Measurements from ENCODE around the gene FBLIM1. TPM values are rescaled to one million over a fixed set of nuclear protein-coding genes. Genes with fewer than 3 reads are reported as not detected.

Gene FBLIM1
- total RNA-seq, 2 experiments from 2014 or later = 0.50 TPM; not detected in 1

DNA sequence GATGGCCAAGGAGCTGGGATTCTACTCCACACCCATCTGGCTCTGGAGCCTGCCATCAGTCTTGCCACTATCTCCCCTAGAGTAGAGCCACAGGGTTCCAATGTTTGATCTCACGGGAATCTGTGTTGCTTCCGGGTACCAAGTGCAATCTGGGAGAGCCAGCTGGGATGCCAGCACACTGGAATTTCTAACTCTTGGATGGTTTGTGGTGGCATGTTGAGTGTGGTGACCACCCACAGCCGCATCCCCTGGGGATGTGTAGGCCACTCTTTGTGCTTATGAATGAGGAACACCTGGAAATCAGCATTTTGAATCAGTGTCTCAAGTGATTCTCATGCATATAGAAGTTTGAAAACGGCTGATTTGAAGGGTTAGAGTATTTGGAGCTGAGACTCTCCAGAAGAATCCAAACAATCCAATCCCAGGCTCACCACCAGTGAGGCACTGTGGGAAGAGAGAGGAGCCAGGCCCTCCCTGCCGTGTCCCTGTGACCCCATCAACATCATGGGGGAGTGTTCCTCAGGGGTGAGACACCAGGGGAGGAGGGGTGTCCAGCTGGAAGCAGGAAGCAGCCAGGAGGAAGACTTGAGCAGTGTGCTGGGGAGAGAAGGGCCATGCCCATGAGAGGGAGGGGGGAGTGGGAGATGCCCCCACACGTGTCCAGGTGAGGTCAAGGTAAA lies 13.4 kb downstream of the FBLIM1 start:
- Histone ChIP-seq H3K4me3 (ENCODE audit: low read length) (no peak overlapping the region), H3K27ac (ENCODE audit: low read depth in 1 of 2, low read length in 2 of 2) (no peak overlapping the region), H3K36me3 (ENCODE audit: insufficient read depth, low read length) (no peaks in the 10 kb centered on the region), H3K9me3 (ENCODE audit: control insufficient read depth in 1 of 2, insufficient read depth in 1 of 2, low read length in 2 of 2) (no peaks in the 10 kb centered on the region), H3K4me1 (ENCODE audit: insufficient read depth, low read length) (no peaks in the 10 kb centered on the region), H3K27me3 (ENCODE audit: control insufficient read depth in 1 of 2, insufficient read depth in 2 of 2, low read length in 2 of 2) (peaks cover 3 to 8% of the 10 kb centered on the region in 2 experiments)
- TF ChIP-seq, protein P1, sequence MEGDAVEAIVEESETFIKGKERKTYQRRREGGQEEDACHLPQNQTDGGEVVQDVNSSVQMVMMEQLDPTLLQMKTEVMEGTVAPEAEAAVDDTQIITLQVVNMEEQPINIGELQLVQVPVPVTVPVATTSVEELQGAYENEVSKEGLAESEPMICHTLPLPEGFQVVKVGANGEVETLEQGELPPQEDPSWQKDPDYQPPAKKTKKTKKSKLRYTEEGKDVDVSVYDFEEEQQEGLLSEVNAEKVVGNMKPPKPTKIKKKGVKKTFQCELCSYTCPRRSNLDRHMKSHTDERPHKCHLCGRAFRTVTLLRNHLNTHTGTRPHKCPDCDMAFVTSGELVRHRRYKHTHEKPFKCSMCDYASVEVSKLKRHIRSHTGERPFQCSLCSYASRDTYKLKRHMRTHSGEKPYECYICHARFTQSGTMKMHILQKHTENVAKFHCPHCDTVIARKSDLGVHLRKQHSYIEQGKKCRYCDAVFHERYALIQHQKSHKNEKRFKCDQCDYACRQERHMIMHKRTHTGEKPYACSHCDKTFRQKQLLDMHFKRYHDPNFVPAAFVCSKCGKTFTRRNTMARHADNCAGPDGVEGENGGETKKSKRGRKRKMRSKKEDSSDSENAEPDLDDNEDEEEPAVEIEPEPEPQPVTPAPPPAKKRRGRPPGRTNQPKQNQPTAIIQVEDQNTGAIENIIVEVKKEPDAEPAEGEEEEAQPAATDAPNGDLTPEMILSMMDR (IDR thresholded peaks at IDR 0.05) = no peak
- intact Hi-C loops (cut with DNase I, micrococcal nuclease) = no loop called here
- H3K9me3 Mint-ChIP-seq = no peaks in the 10 kb centered on the region
- no peak overlapping the region for H3K27ac Mint-ChIP-seq
- H3K36me3 Mint-ChIP-seq (ENCODE audit: low read depth) = no peaks in the 10 kb centered on the region
- H3K4me3 Mint-ChIP-seq = no peak overlapping the region
- no peak for ATAC-seq (ENCODE audit: poor library complexity)
- DNase-seq = no peak
- ChIA-PET POLR2A (interaction anchor here (0.7 kb wide), 1 partner anchor 207 kb away, joined by 3 read pairs; no protein-coding TSS in a partner anchor), CTCF (interaction anchor here (1.4 kb wide), 1 partner anchor 20 kb away, joined by 4 read pairs; no protein-coding TSS in a partner anchor)
- no peaks in the 10 kb centered on the region for H3K4me1 Mint-ChIP-seq (ENCODE audit: low read depth)
- peaks cover 4% of the 10 kb centered on the region for H3K27me3 Mint-ChIP-seq

DNA sequence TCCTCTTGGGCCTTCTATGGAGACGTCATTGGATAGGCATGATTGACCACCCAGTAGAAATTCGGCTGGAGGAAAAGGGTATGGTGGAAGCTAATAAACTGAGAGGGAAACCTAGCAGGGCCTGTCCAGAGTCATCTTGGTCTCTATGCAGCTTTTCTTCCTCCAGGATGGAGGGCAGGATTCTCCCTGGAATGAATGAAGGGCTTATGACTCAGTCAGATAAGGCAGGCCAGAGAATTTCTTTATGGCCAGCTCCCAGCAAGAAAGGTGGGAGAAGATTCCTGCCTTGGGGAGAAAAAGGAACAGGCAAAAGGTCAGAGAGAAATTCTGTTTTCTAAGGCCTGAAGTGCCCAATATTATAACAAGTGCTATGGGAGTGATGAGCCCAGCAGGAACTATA lies 17.1 kb downstream of the FBLIM1 start:
- DNase-seq = no peak
- no peak for ATAC-seq (ENCODE audit: poor library complexity)
- intact Hi-C loops (cut with DNase I, micrococcal nuclease) = no loop called here
- ChIA-PET POLR2A (no interaction called here), CTCF (interaction anchor here (1.1 kb wide), 1 partner anchor 16 kb away, joined by 4 read pairs; no protein-coding TSS in a partner anchor)
- Histone ChIP-seq H3K9me3 (ENCODE audit: control insufficient read depth in 1 of 2, insufficient read depth in 1 of 2, low read length in 2 of 2) (no peaks in the 10 kb centered on the region), H3K4me3 (ENCODE audit: low read length) (no peak overlapping the region), H3K4me1 (ENCODE audit: insufficient read depth, low read length) (no peaks in the 10 kb centered on the region), H3K27me3 (ENCODE audit: control insufficient read depth in 1 of 2, insufficient read depth in 2 of 2, low read length in 2 of 2) (peaks cover 0 to 8% of the 10 kb centered on the region in 2 experiments), H3K27ac (ENCODE audit: low read depth in 1 of 2, low read length in 2 of 2) (no peak overlapping the region), H3K36me3 (ENCODE audit: insufficient read depth, low read length) (no peaks in the 10 kb centered on the region)
- Mint-ChIP-seq H3K36me3 (ENCODE audit: low read depth) (no peaks in the 10 kb centered on the region), H3K4me3 (no peak overlapping the region), H3K27me3 (no peaks in the 10 kb centered on the region), H3K9me3 (no peaks in the 10 kb centered on the region), H3K27ac (no peak overlapping the region), H3K4me1 (ENCODE audit: low read depth) (no peaks in the 10 kb centered on the region)
- TF ChIP-seq, protein P1 (IDR thresholded peaks at IDR 0.05) = no peak

GRCh38 chr1:15777909-15778707 lies 19.5 kb downstream of the FBLIM1 start:
- no peaks in the 10 kb centered on the region for H3K36me3 Mint-ChIP-seq (ENCODE audit: low read depth)
- no peak overlapping the region for H3K4me3 ChIP-seq (ENCODE audit: low read length)
- H3K4me3 Mint-ChIP-seq = no peak overlapping the region
- CTCF ChIA-PET = no interaction called here
- DNase-seq = no peak
- H3K4me1 Mint-ChIP-seq (ENCODE audit: low read depth) = no peaks in the 10 kb centered on the region
- no peaks in the 10 kb centered on the region for H3K36me3 ChIP-seq (ENCODE audit: insufficient read depth, low read length)
- no peaks in the 10 kb centered on the region for H3K9me3 ChIP-seq (ENCODE audit: control insufficient read depth in 1 of 2, insufficient read depth in 1 of 2, low read length in 2 of 2)
- TF ChIP-seq, protein P1 (IDR thresholded peaks at IDR 0.05) = no peak
- H3K27me3 ChIP-seq (ENCODE audit: control insufficient read depth in 1 of 2, insufficient read depth in 2 of 2, low read length in 2 of 2) = no peaks in the 10 kb centered on the region
- H3K27ac Mint-ChIP-seq = no peak overlapping the region
- POLR2A ChIA-PET = no interaction called here
- H3K27me3 Mint-ChIP-seq = no peaks in the 10 kb centered on the region
- no peaks in the 10 kb centered on the region for H3K9me3 Mint-ChIP-seq
- intact Hi-C loops (cut with DNase I, micrococcal nuclease) = no loop called here
- H3K27ac ChIP-seq (ENCODE audit: low read depth in 1 of 2, low read length in 2 of 2) = no peak overlapping the region
- ATAC-seq (ENCODE audit: poor library complexity) = no peak
- H3K4me1 ChIP-seq (ENCODE audit: insufficient read depth, low read length) = no peaks in the 10 kb centered on the region

Data from CD4-positive, alpha-beta T cell (primary cell).